Measurements from ENCODE around the gene MSRB2.

The MSRB2 gene

DNA sequence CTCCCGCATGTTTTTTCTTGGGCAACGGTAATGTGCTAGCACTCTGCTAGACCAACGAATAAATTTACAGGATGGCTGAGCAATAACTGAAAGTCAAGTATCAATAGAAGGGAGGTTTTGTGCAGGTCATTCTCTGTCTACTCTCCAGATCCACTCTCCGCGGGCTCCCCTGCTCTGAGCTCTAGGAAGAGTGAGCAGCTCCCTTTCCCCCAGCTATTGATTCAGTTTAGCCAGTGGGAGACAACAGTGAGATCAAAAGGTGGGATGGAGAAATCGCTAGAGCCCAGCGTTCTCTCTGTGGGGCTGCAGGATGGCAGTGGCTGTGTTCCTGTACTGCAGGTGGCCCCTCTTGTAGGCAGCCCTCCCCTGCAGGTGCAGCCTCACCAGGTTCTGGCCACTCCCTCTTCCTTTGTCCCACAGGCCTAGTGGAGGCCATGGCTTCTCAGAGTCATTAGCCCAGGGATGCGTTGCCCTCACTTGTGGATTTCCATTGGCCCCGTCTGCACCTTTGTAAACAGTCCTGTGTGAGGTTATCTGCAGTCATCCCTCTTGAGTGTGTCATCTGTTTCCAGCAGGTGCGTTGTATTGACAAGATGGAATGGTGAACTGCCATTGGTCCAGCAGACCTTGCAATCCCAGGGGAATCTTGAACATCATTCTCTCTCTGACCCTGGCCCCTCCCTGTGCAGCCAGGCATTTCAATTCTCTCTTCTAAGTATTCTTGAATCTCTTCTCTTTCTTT, 11.1 kb downstream of the MSRB2 start:
- in situ Hi-C loops (cut with MboI; ENCODE audit: low sequenced_read_pairs) = no loop called here

DNA sequence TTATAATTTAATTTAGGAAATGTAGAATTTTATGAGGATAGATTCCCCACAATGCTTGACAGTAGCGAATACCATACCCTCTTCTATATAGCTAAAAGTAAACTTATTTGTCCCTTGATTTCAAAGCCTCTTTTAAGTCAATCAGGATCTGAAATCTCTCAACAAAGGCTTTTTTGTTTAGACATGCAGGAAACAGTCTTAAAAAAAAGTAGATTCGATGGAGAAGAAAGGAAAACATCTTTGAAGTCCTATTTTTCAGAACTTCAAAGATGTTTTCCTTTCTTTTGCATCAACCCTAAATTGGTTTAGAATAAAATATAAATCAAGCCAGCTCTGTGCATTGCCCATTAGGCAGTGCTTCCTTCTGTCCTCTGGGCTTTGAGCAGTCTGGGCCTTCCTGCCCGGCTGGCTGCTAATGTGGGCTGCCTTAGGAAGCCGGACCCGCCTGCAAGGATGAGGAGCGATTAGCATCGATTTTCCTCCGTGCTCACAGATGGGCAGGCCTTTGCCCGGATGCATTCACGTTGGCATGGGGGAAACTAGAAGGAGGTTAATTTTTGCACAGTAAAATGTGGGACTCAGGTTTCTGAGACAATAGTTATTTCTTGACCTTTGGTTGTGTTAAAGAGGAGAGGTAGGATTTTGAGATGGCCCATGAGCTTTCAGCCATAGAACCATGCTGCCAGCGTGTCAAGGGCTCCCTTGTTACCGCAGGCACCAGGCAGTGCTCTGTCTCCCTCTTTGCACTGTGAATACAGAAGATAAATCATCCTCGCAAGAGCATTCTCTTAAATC, 15.5 kb downstream of the MSRB2 start:
- in situ Hi-C loops (cut with MboI; ENCODE audit: low sequenced_read_pairs) = no loop called here

DNA sequence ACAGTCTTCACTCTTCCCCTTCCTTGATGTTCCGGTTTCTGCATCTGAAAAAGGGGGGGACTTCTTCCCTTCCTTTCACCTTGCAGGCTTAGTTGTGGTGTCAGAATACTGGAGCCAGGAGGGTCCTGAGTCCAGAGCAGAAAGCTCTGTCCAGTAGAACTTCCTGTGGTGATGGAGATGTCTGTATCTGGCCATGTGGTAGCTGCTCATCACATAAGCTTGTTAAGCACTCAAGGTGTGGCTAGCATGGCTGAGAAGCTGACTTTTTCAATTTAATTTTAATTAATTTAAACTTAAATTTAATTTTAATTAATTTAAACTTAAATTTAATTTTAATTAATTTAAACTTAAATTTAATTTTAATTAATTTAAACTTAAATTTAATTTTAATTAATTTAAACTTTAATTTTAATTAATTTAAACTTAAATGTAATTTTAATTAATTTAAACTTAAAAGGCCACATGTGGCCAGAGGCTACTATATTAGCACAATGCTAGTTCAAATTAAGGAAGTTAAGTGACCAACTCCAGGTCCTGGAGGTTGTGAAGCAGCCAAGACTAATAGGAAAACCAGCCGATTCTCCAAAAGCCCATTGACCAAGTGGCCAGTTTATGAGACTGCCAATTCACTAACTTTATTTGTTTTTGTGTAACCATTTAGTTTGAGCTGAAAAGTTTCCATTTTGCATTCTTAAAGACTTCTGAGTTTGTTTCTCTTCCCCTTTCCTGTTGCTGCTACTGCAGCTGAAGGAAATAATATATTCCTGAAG, 16.3 kb downstream of the MSRB2 start:
- in situ Hi-C loops (cut with MboI; ENCODE audit: low sequenced_read_pairs) = no loop called here

DNA sequence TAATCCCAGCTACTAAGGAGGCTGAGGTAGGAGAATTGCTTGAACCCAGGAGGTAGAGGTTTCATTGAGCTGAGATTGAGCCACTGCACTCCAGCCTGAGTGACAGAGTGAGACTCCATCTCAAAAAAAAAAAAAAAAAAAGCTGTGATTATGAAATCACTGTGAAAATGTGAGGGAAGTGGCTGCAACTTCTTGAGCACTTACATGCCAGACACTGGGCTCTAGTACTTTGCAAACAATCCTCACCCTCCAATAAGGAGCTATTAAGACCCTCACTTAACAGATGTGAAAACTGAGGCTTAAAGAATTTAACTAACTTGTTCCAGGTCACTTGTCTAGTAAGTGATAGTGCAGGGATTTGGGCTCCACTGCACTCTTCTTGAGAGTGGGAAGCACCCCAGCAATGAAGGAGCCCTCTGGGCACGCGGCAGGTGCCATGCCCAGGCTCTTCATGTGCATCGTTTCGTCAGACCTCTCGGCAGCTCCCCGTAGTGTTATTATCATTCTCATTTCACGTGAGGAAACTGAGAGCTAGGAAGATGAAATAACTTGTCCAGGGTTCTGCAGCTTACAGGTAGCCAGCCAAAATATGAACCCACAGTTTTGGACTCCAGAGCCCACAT, 19.0 kb downstream of the MSRB2 start:
- in situ Hi-C loops (cut with MboI; ENCODE audit: low sequenced_read_pairs) = no loop called here

DNA sequence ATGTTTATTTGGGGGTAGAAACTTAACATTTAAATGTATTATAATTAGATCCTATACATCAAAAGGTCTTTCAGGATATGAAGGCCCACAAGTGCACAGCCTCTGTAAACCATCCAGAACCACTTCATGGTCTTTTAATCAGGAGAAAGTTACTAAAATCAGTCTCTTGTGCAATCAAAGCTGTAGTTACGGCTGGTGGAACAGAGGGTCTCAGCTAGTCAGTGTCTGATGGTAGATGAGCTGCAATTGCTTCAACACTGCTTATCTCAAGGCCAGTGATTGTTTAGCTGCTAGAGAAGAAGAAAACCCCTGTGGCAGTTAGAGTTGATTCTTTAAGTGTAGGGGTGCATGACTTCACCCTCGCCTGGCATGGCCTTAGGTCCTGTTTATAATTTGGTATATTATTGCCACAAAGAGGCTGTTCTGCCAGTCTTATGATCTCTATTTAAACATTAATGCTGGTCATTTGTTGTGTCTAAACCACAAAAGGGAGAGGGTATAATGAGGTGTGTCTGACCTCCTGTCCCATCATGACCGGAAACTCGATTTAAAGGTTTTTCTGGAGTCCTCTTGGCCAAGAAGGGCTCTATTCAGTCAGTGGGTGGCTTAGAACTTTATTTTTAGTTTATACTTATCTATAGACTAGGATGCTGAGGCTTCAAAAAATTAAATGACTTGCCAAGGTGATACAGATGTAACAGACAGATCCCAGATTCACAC, 21.3 kb downstream of the MSRB2 start:
- in situ Hi-C loops (cut with MboI; ENCODE audit: low sequenced_read_pairs) = no loop called here

DNA sequence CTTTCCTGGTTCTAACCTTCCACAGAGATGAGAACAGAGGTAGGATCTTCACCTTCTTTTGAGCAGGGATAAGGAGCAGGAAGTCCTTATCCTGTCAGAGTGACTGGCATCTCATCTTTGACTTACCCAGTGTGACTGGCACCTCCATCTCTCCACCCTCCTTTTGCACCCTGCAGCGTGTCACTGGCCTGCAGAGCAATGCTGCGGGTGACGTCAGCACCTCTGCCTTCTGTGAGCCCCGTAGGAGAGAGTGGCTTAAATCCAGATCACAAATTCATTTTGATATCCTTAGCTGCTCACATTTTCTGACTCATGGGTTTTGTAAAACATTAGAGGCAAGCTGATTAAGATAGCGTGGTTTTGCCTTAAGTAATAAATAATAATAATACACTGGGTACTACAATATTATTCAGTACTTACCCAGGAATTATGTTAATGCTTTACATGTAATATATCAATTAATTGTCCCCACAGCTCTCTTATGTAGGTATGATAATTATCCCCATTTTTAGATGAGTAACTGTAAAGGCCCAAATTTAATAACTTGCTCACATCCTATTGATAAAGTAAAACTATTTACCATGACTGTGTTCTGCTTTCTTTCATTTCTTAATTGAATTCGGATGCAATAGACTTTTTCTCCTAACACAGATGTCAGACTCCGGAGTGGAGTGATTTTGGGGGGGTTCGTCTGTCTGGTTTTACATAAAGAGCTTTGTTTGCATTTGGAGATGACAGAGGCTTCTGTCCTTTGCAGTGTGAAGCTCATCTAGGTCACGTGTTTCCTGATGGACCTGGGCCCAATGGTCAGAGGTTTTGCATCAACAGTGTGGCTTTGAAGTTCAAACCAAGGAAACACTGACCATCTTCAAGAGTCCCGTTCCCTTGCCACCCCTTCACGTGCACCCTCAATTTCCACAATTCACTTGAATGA, 24.9 kb downstream of the MSRB2 start:
- in situ Hi-C loops (cut with MboI; ENCODE audit: low sequenced_read_pairs) = no loop called here

DNA sequence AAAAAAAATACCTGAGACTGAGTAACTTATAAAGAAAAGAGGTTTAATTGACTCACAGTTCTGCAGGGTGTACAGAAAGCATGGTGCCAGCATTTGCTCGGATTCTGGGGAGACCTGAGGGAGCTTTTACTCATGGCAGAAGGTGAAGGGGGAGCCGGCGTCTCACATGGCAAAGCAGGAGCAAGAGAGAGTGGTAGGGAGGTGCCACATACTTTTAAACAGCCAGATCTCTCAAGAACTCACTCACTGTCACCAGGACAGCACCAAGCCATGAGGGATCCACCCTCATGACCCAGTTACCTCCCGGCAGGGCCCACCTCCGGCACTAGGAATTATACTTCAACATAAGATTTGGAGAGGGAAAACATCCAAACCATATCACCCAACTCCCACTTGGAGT, 25.8 kb downstream of the MSRB2 start:
- in situ Hi-C loops (cut with MboI; ENCODE audit: low sequenced_read_pairs) = no loop called here

DNA sequence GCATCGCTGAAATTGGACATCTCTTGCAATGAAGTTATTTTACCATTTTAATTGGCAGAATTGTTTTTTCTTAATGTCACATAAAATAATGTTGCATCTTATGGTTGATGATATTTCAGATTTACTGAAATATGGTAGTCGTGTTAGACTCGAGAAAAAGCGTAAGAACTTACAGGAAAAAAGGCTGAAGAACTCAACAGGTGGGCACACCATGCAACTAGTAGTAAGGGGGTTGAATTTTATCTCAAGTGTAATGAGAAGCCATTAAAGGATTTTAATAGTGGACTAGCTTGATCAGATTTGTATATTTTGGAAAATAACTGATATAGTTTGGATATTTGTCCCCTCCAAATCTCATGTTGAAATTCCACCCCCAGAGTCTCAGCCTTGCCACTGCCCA, 41.1 kb downstream of the MSRB2 start:
- in situ Hi-C loops (cut with MboI; ENCODE audit: low sequenced_read_pairs) = no loop called here

DNA sequence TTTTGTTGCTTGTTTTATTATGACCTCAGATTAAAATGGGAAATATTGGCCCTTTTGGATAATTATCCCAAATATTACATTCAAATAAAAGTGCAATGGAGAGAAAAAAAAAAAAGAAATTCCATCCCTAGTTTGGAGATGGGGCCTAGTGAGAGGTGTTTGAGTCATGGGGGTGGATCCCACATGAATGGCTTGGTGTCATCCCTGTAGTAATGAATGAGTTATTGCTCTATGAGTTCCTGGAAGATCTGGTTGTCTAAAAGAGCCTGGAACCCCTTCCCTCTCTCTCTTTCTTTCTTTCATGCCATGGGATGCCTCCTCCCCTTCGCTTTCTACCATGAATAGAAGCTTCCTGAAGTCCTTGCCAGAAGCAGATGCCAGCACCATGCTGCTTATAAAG, 44.3 kb downstream of the MSRB2 start:
- in situ Hi-C loops (cut with MboI; ENCODE audit: low sequenced_read_pairs) = no loop called here

DNA sequence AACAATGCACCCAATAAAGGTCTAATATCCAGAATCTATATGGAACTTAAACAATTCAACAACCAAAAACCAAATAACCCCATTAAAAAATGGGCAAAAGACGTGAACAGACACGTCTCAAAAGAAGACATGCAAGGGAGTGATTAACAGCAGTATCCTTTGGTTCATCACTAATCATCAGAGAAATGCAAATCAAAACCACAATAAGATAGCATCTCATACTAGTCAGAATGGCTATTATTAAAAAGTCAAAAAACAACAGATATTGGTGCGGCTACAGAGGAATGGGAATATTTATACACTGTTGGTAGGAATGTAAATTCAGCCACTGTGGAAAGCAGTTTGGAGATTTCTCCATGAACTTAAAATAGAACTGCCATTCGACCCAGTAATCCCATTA, 46.6 kb downstream of the MSRB2 start:
- in situ Hi-C loops (cut with MboI; ENCODE audit: low sequenced_read_pairs) = no loop called here

DNA sequence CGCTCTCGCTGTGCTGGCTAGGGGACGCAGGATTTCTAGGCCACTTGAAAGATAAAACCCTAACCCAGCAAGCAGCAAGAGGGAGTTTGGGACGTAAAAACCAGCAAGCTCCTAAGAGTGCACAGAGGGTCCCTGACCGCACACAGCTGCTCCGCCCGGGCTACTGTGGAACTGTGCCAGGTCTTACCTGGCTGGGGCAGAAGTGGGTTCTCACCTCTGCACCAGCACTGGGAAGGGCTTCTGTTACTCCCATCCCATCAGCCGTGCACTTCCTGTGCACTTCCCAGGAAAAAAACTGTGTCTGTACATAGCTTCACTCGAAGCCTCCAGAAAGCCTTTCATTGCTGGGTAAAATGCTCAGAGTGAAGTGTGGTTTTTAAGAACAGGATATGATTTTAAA, 50.9 kb downstream of the MSRB2 start:
- in situ Hi-C loops (cut with MboI; ENCODE audit: low sequenced_read_pairs) = no loop called here

DNA sequence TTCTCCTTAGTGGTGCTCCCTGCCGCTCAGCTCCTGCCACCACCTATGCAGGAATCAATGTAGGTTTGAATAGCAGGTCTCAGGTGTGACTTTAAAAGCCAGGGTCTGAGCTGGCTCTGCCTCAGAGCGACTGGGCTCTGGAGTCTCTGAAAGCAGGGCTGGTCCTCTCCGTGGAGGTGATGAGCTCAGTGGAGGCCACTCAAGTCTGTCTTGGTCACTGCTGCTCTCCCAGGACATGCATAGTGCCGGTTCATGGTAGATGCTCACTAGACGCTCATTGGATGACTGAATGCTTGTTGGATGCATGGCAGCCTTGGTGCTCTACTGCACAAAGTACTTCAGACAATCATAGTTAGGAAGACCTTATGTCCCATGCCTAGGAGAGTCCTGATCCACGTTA, 51.7 kb downstream of the MSRB2 start:
- in situ Hi-C loops (cut with MboI; ENCODE audit: low sequenced_read_pairs) = no loop called here

DNA sequence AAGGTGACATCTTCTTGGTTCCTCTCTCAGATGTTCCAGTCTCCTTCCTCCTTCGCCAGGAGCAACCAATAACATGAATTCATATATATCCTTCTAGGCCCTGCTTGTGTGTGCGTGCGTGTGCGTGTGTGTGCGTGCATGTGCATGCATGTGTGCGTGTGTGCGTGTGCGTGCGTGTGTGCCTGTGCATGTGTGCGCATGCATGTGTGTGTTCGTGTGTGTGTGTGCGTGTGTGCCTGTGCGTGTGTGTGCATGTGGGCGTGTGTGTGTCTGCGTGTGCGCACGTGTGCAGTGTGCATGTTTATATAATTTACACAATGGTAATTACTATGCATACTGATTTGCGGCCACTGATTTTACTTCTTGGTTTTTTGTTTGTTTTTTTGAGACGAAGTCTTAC, 52.8 kb downstream of the MSRB2 start:
- in situ Hi-C loops (cut with MboI; ENCODE audit: low sequenced_read_pairs) = no loop called here

DNA sequence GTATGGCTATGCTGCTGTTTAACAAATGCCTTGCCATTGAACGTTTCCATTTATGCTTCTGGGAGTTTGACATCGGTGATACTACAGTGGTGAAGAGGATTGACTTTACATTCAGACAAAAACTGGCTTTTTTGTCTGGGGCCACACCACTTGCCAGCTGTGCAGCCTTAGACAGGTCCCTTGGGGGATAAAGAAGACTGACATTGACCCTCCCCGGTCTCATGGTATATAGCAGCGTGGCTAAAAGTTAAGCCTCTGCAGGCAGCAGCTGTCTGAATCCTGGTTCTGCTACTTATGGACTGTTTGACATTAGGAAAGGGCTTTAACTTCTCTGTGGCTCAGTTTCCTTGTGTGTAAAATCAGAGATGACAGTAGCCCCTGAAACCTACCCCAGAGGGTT, 54.7 kb downstream of the MSRB2 start:
- in situ Hi-C loops (cut with MboI; ENCODE audit: low sequenced_read_pairs) = loop anchor here (25.0 kb wide), 2 partner anchors 562 to 1362 kb away; no protein-coding TSS in a partner anchor

DNA sequence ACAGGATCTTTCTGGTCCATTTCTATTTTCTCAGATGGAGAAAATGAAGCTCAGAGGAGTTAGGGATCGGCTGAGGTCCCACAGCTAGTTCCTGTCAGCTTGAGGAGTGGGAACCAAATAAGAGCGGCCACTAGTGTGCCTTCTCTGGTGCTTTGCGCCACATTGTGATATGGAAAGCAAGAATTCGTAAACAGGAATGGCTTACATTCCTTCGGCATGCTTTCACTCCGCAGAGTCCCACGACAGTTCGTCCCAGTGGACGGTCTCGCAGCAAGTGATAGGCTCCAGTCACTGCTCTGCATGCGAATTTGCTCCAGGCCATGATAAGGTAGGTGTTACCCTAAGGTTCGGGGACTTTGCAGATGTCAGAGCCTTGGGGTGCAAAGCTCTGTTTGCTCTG, 55.2 kb downstream of the MSRB2 start:
- in situ Hi-C loops (cut with MboI; ENCODE audit: low sequenced_read_pairs) = loop anchor here (25.0 kb wide), 2 partner anchors 562 to 1362 kb away; no protein-coding TSS in a partner anchor

DNA sequence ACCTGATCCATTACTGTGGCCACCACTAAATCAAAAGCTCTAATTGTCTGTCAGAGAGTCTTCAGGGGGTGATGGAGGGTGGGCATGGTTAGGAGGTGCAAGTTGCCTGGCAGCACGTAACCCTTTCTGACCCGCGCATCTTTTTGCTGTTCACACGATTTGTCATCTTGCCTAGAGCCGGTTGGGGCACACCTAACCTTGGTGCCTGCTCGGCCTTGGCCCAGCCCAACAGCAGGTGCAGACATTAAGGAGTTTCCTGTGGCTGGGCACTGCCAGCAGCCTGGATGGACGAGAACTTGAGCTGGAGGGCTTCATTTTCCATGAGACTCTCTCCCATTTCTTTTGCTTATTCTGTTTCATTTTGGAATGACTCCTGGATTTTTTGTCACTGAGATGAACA, 55.7 kb downstream of the MSRB2 start:
- in situ Hi-C loops (cut with MboI; ENCODE audit: low sequenced_read_pairs) = loop anchor here (25.0 kb wide), 2 partner anchors 561 to 1361 kb away; no protein-coding TSS in a partner anchor

DNA sequence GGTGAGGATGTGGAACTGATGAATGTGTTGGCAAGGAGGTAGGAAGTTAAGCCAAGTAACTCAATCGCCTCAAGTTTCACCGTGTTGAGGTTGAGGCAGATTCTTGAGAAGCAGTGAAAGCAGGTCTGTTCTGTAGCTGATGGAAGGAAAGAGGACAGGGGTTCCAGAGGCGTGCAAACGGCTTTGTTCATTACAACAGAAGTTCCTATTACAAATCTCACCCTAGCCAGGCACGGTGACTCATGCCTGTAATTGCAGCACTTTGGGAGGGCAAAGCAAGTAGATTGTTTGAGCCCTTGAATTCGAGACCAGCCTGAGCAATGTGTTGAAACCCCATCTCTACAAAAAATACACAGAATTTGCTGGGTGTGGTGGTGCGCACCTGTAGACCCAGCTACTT, 59.8 kb downstream of the MSRB2 start:
- in situ Hi-C loops (cut with MboI; ENCODE audit: low sequenced_read_pairs) = loop anchor here (25.0 kb wide), 2 partner anchors 557 to 1357 kb away; no protein-coding TSS in a partner anchor

DNA sequence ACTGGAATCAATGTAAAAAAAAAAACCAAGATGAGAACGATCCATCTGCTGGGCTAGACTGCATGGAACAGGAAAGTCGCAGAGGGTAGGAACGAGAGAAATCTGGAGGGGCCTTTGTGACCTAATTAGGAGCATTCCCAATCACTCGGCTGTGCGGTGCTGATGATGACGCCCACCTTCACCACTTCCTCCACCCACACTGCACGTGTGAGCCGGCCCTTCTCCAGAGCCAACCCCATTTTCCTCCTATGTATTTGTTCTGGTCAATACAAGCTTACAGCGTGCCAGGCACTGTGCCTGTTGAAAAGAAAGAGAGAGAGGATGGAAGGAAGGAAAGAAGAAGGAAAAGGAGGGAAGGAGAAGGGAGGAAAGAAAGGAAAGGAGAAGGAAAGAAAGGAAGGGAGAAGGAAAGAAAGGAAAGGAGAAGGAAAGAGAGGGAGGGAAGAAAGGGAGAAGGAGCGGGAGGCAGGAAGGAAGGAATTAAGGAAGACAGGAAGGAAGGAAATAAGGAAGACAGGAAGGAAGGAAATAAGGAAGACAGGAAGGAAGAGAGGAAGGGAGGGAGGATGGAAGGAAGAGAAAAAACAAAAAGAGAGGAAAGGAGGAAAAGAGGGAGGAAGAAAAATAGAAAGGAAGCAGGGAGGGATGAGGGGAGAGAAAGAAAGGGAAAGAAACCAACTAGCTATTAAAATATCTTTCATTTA, 61.2 kb downstream of the MSRB2 start:
- in situ Hi-C loops (cut with MboI; ENCODE audit: low sequenced_read_pairs) = loop anchor here (25.0 kb wide), 2 partner anchors 556 to 1356 kb away; no protein-coding TSS in a partner anchor
